Measurements from ENCODE around the gene FNDC3B.

The FNDC3B gene

DNA sequence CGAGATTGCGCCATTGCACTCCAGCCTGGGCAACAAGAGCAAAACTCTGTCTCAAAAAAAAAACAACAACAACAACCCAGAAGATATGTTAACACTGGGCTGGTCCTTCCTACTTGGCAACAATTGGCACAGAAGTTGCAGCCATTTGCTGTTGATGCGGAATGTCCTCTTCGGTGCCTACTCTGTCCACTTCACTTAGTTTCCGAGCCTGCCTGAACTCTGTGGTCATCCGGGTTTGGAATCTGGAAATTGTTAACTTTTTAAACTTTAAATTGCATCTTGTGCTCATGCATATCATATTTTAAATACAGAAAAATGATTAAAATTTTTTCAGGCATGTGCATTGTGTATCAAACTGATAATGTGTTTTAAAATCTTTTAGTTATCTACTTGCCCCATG lies 81.5 kb downstream of the FNDC3B start:
- TF ChIP-seq RAD21 (IDR thresholded peaks at IDR 0.05; ENCODE audit: low read depth) (no peak), FOXM1 (IDR thresholded peaks at IDR 0.05; ENCODE audit: borderline replicate concordance, low read depth) (no peak), TAF1 (IDR thresholded peaks at IDR 0.05; ENCODE audit: low read depth) (no peak), EGR1 (IDR thresholded peaks at IDR 0.05) (no peak), CEBPB (IDR thresholded peaks at IDR 0.05) (no peak), TEAD4 (IDR thresholded peaks at IDR 0.05) (no peak), TCF12 (IDR thresholded peaks at IDR 0.05; ENCODE audit: low read depth) (no peak), ZBTB7A (IDR thresholded peaks at IDR 0.05; ENCODE audit: low read depth) (no peak), NFIC (IDR thresholded peaks at IDR 0.05) (no peak), CREB1 (IDR thresholded peaks at IDR 0.05; ENCODE audit: low read depth) (no peak), YY1 (IDR thresholded peaks at IDR 0.05; ENCODE audit: low read depth) (no peak), EP300 (IDR thresholded peaks at IDR 0.05; ENCODE audit: borderline replicate concordance) (no peak)
- TF ChIP-seq, protein P1, sequence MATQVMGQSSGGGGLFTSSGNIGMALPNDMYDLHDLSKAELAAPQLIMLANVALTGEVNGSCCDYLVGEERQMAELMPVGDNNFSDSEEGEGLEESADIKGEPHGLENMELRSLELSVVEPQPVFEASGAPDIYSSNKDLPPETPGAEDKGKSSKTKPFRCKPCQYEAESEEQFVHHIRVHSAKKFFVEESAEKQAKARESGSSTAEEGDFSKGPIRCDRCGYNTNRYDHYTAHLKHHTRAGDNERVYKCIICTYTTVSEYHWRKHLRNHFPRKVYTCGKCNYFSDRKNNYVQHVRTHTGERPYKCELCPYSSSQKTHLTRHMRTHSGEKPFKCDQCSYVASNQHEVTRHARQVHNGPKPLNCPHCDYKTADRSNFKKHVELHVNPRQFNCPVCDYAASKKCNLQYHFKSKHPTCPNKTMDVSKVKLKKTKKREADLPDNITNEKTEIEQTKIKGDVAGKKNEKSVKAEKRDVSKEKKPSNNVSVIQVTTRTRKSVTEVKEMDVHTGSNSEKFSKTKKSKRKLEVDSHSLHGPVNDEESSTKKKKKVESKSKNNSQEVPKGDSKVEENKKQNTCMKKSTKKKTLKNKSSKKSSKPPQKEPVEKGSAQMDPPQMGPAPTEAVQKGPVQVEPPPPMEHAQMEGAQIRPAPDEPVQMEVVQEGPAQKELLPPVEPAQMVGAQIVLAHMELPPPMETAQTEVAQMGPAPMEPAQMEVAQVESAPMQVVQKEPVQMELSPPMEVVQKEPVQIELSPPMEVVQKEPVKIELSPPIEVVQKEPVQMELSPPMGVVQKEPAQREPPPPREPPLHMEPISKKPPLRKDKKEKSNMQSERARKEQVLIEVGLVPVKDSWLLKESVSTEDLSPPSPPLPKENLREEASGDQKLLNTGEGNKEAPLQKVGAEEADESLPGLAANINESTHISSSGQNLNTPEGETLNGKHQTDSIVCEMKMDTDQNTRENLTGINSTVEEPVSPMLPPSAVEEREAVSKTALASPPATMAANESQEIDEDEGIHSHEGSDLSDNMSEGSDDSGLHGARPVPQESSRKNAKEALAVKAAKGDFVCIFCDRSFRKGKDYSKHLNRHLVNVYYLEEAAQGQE (IDR thresholded peaks at IDR 0.05; ENCODE audit: low read depth) = no peak
- TF ChIP-seq, protein P2, sequence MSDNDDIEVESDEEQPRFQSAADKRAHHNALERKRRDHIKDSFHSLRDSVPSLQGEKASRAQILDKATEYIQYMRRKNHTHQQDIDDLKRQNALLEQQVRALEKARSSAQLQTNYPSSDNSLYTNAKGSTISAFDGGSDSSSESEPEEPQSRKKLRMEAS (IDR thresholded peaks at IDR 0.05) = no peak
- TF ChIP-seq, protein P3, sequence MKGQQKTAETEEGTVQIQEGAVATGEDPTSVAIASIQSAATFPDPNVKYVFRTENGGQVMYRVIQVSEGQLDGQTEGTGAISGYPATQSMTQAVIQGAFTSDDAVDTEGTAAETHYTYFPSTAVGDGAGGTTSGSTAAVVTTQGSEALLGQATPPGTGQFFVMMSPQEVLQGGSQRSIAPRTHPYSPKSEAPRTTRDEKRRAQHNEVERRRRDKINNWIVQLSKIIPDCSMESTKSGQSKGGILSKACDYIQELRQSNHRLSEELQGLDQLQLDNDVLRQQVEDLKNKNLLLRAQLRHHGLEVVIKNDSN (IDR thresholded peaks at IDR 0.05) = no peak

DNA sequence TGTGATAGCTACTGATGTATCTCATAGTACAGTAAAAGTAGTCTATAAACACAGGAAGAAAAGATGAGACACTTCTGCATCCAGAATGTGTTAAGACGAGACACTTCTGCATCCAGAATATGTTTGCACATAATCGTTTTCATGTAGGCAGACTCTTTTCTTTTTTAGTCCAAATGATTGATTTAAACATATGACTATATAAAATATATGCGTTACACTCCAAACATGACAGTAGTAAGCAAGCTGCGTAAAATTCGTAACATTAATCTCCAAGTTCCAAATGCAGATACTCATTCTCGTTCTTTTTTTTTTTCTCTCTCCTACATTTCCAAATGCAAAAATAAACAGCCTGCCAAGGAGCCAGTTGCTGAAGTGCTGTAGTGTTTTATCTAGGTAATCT lies 82.6 kb downstream of the FNDC3B start:
- TF ChIP-seq NFIC (IDR thresholded peaks at IDR 0.05) (no peak), TEAD4 (IDR thresholded peaks at IDR 0.05) (no peak)

DNA sequence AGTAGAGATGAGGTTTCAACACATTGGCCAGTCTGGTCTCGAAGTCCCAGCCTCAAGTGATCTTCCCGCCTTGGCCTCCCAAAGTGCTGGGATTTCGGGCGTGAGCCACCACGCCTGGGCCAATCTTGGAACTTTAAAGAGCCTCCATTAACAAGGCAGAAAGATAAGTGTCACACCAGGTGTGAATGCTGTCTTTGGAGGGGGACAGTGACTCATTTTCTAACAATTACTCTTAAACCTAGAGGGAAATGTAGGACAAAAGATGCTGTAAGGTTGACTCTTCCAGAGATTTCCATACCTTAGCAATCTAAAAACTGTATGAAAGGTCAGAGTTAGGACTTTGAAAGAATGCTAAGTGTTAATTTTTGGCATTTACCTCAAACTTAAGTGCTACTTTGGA lies 84.9 kb downstream of the FNDC3B start:
- TF ChIP-seq ZBTB7A (IDR thresholded peaks at IDR 0.05; ENCODE audit: low read depth) (no peak), CEBPB (IDR thresholded peaks at IDR 0.05) (no peak), CREB1 (IDR thresholded peaks at IDR 0.05; ENCODE audit: low read depth) (no peak), NFIC (IDR thresholded peaks at IDR 0.05) (no peak), RAD21 (IDR thresholded peaks at IDR 0.05; ENCODE audit: low read depth) (no peak), TCF12 (IDR thresholded peaks at IDR 0.05; ENCODE audit: low read depth) (no peak), EGR1 (IDR thresholded peaks at IDR 0.05) (no peak), EP300 (IDR thresholded peaks at IDR 0.05; ENCODE audit: borderline replicate concordance) (no peak), YY1 (IDR thresholded peaks at IDR 0.05; ENCODE audit: low read depth) (no peak)
- TF ChIP-seq, protein P2 (IDR thresholded peaks at IDR 0.05) = no peak
- TF ChIP-seq, protein P1 (IDR thresholded peaks at IDR 0.05; ENCODE audit: low read depth) = no peak

DNA sequence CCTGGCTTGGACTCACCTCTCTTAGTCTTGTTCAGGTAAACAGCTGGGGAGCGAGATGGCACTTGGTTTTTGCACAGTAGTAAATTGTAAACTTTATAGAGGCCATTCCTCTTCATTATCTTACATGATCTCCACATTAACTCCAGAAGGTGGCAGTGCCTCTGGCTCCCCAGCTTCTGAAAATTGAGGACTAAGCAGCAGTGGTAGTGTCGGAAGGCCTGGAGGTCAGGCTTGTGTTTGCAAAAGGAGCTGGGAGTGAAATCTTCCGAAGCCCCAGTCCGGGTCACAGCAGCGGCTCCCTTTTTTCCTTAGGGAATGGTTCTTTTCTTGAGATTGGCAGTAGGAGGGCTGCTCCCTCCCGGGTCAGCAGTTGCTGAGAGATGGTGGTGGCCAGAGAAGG lies 85.7 kb downstream of the FNDC3B start:
- TF ChIP-seq ZBTB7A (IDR thresholded peaks at IDR 0.05; ENCODE audit: low read depth) (no peak), TCF12 (IDR thresholded peaks at IDR 0.05; ENCODE audit: low read depth) (no peak), TEAD4 (IDR thresholded peaks at IDR 0.05) (no peak), YY1 (IDR thresholded peaks at IDR 0.05; ENCODE audit: low read depth) (no peak), NFIC (IDR thresholded peaks at IDR 0.05) (no peak), FOXM1 (IDR thresholded peaks at IDR 0.05; ENCODE audit: borderline replicate concordance, low read depth) (no peak), EP300 (IDR thresholded peaks at IDR 0.05; ENCODE audit: borderline replicate concordance) (no peak), CREB1 (IDR thresholded peaks at IDR 0.05; ENCODE audit: low read depth) (no peak), EGR1 (IDR thresholded peaks at IDR 0.05) (no peak), CEBPB (IDR thresholded peaks at IDR 0.05) (no peak), TAF1 (IDR thresholded peaks at IDR 0.05; ENCODE audit: low read depth) (no peak), RAD21 (IDR thresholded peaks at IDR 0.05; ENCODE audit: low read depth) (no peak)
- TF ChIP-seq, protein P3 (IDR thresholded peaks at IDR 0.05) = no peak
- TF ChIP-seq, protein P1 (IDR thresholded peaks at IDR 0.05; ENCODE audit: low read depth) = no peak
- TF ChIP-seq, protein P2 (IDR thresholded peaks at IDR 0.05) = no peak

Measured in Ishikawa (cell line).